ENCODE data around the gene TMC7.
A peak's percentile ranks its signal among the peaks of the same experiment; 100 is the strongest.

- TF ChIP-seq POLR2AphosphoS5 (IDR thresholded peaks at IDR 0.05) (peak; percentile 78), CTCF (IDR thresholded peaks at IDR 0.05) (peak; percentile 89 to 91 (median 90))
These were observed 14.5 kb upstream of the TMC7 start for GRCh38 chr16:18969050-18969854.

All from prostate gland (tissue), 2 donors.